ENCODE data around the gene SLC4A8. TPM values are rescaled to one million over a fixed set of nuclear protein-coding genes. Genes with fewer than 3 reads are reported as not detected.
"Not testable (repeated sequence)": the region's sequence is repeated elsewhere in the genome, so short reads cannot be mapped to it uniquely, and the experiment has no call there.

Gene SLC4A8
- total RNA-seq, 1 donor from 2014 or later = 0.74 TPM

- H3K4me3 ChIP-seq = no peak overlapping the region
- no peaks in the 10 kb centered on the region for H3K27me3 ChIP-seq
- TF ChIP-seq POLR2AphosphoS5 (IDR thresholded peaks at IDR 0.05; ENCODE audit: insufficient read depth in 1 of 2, low read depth in 1 of 2) = no peak
- no peak for TF ChIP-seq POLR2A (IDR thresholded peaks at IDR 0.05)
- no peak for TF ChIP-seq CTCF (IDR thresholded peaks at IDR 0.05)
- no peak for DNase-seq (ENCODE audit: extremely low spot score in 2 of 2)
- no peaks in the 10 kb centered on the region for H3K4me1 ChIP-seq
- H3K27ac ChIP-seq = no peak overlapping the region
- H3K36me3 ChIP-seq = no peaks in the 10 kb centered on the region
- H3K9me3 ChIP-seq = no peaks in the 10 kb centered on the region
- intact Hi-C loops (cut with DNase I) = no loop called here
Measured at GRCh38 chr12:51449580-51450246, 25.1 kb downstream of the SLC4A8 start.

GRCh38 chr12:51450333-51450732, 25.7 kb downstream of the SLC4A8 start:
- no peak overlapping the region for H3K4me3 ChIP-seq
- intact Hi-C loops (cut with DNase I) = no loop called here
- H3K9me3 ChIP-seq = no peaks in the 10 kb centered on the region
- no peak for DNase-seq (ENCODE audit: extremely low spot score in 2 of 2)
- no peaks in the 10 kb centered on the region for H3K4me1 ChIP-seq
- no peak for TF ChIP-seq CTCF (IDR thresholded peaks at IDR 0.05)
- TF ChIP-seq POLR2A (IDR thresholded peaks at IDR 0.05) = no peak
- H3K27me3 ChIP-seq = no peaks in the 10 kb centered on the region
- H3K36me3 ChIP-seq = no peaks in the 10 kb centered on the region
- no peak overlapping the region for H3K27ac ChIP-seq

GRCh38 chr12:51450806-51451205, 26.2 kb downstream of the SLC4A8 start:
- Histone ChIP-seq H3K36me3 (no peaks in the 10 kb centered on the region), H3K27ac (no peak overlapping the region), H3K9me3 (no peaks in the 10 kb centered on the region), H3K4me3 (no peak overlapping the region), H3K4me1 (no peaks in the 10 kb centered on the region), H3K27me3 (no peaks in the 10 kb centered on the region)
- intact Hi-C loops (cut with DNase I) = no loop called here
- TF ChIP-seq POLR2A (IDR thresholded peaks at IDR 0.05) (no peak), POLR2AphosphoS5 (IDR thresholded peaks at IDR 0.05; ENCODE audit: insufficient read depth in 1 of 2, low read depth in 1 of 2) (no peak), CTCF (IDR thresholded peaks at IDR 0.05) (no peak)
- DNase-seq (ENCODE audit: extremely low spot score in 2 of 2) = no peak

- H3K27me3 ChIP-seq; H3K36me3 ChIP-seq; intact Hi-C loops (cut with DNase I); H3K4me3 ChIP-seq; H3K9me3 ChIP-seq; H3K4me1 ChIP-seq; H3K27ac ChIP-seq; DNase-seq (ENCODE audit: extremely low spot score in 2 of 2): not testable (repeated sequence)
Measured at GRCh38 chr12:51454016-51454415, 29.4 kb downstream of the SLC4A8 start.

GRCh38 chr12:51455050-51455449, 30.4 kb downstream of the SLC4A8 start:
- H3K36me3 ChIP-seq; H3K4me1 ChIP-seq; H3K27me3 ChIP-seq; H3K27ac ChIP-seq; DNase-seq (ENCODE audit: extremely low spot score in 2 of 2); H3K9me3 ChIP-seq; intact Hi-C loops (cut with DNase I); H3K4me3 ChIP-seq: not testable (repeated sequence)

GRCh38 chr12:51458635-51459034, 34.0 kb downstream of the SLC4A8 start:
- no peaks in the 10 kb centered on the region for H3K36me3 ChIP-seq
- DNase-seq (ENCODE audit: extremely low spot score in 2 of 2) = no peak
- no peak for TF ChIP-seq CTCF (IDR thresholded peaks at IDR 0.05)
- TF ChIP-seq POLR2A (IDR thresholded peaks at IDR 0.05) = no peak
- TF ChIP-seq POLR2AphosphoS5 (IDR thresholded peaks at IDR 0.05; ENCODE audit: insufficient read depth in 1 of 2, low read depth in 1 of 2) = no peak
- no peak overlapping the region for H3K27ac ChIP-seq
- H3K4me1 ChIP-seq = no peaks in the 10 kb centered on the region
- no peaks in the 10 kb centered on the region for H3K9me3 ChIP-seq
- no peaks in the 10 kb centered on the region for H3K27me3 ChIP-seq
- H3K4me3 ChIP-seq = no peak overlapping the region
- intact Hi-C loops (cut with DNase I) = no loop called here
